Right atrium auricular region (tissue), 2 donors: ENCODE measurements around the gene KCP. TPM values are rescaled to one million over a fixed set of nuclear protein-coding genes. Genes with fewer than 3 reads are reported as not detected.

Experiments
- DNase-seq: peaks from one replicate; pipeline ENCODE4 v3.0.0-alpha.2; 2019; ENCODE audit warnings: low spot score
- H3K27ac ChIP-seq, 2 donors: fragments of 200-600 bp; sonication (generic); 1 replicate in 1 of 2; 2 replicates in 1 of 2; pipeline ENCODE4 v1.5.1; 2016 to 2019
- H3K27me3 ChIP-seq, 2 donors: fragments of 200-600 bp; sonication (generic); one replicate each; pipeline versions ENCODE4 v1.5.1 to v1.6.0; 2017 to 2019
- H3K36me3 ChIP-seq: fragments of 200-600 bp; sonication (generic); one replicate; pipeline ENCODE4 v1.5.1; 2016
- H3K4me1 ChIP-seq, 2 donors: fragments of 200-600 bp; sonication (generic); one replicate each; pipeline versions ENCODE4 v1.5.1 to v1.6.0; 2017 to 2019
- H3K4me3 ChIP-seq, 2 donors: fragments of 200-600 bp; sonication (generic); 1 replicate in 1 of 2; 2 replicates in 1 of 2; pipeline ENCODE4 v1.5.1; 2017 to 2019; ENCODE audit warnings: mild to moderate bottlenecking in 1 of 2, moderate library complexity in 1 of 2
- H3K9me3 ChIP-seq, 2 donors: fragments of 200-600 bp; sonication (generic); one replicate each; pipeline ENCODE4 v1.5.1; 2019
- CTCF ChIP-seq, 2 donors: fragments of 200-600 bp; sonication (generic); IDR thresholded peaks; one replicate each; pipeline ENCODE4 v1.5.1; 2019; ENCODE audit warnings: antibody characterized with exemption in 2 of 2
- total RNA-seq, 2 donors: library from RNA; depleted of rRNA; stranded (reverse); fragments of >200 nt; gene quantifications; one replicate each; pipeline ENCODE4 v1.1.0, GENCODE V29; 2016

Gene KCP
- total RNA-seq, 2 donors from 2014 or later: not detected

GRCh38 chr7:128852537-128853254 lies 57.8 kb downstream of the KCP start:
- no peak overlapping the region for H3K27ac ChIP-seq
- H3K4me3 ChIP-seq: no peak overlapping the region
- no peaks in the 10 kb centered on the region for H3K27me3 ChIP-seq
- H3K36me3 ChIP-seq: peaks cover 96% of the 10 kb centered on the region
- no peaks in the 10 kb centered on the region for H3K4me1 ChIP-seq
- no peaks in the 10 kb centered on the region for H3K9me3 ChIP-seq
- DNase-seq: no peak
- no peak for TF ChIP-seq CTCF (IDR thresholded peaks at IDR 0.05)

GRCh38 chr7:128849804-128850490 lies 60.6 kb downstream of the KCP start:
- no peaks in the 10 kb centered on the region for H3K27me3 ChIP-seq
- DNase-seq: no peak
- no peak overlapping the region for H3K4me3 ChIP-seq
- no peak overlapping the region for H3K27ac ChIP-seq
- H3K36me3 ChIP-seq: peaks cover 99% of the 10 kb centered on the region
- H3K4me1 ChIP-seq: no peaks in the 10 kb centered on the region
- no peaks in the 10 kb centered on the region for H3K9me3 ChIP-seq
- no peak for TF ChIP-seq CTCF (IDR thresholded peaks at IDR 0.05)

GRCh38 chr7:128849156-128849515 lies 61.4 kb downstream of the KCP start:
- Histone ChIP-seq H3K4me3 (no peak overlapping the region), H3K36me3 (peaks cover 99% of the 10 kb centered on the region), H3K9me3 (no peaks in the 10 kb centered on the region), H3K27me3 (no peaks in the 10 kb centered on the region), H3K4me1 (no peaks in the 10 kb centered on the region), H3K27ac (no peak overlapping the region)
- TF ChIP-seq CTCF (IDR thresholded peaks at IDR 0.05): no peak
- no peak for DNase-seq

DNA sequence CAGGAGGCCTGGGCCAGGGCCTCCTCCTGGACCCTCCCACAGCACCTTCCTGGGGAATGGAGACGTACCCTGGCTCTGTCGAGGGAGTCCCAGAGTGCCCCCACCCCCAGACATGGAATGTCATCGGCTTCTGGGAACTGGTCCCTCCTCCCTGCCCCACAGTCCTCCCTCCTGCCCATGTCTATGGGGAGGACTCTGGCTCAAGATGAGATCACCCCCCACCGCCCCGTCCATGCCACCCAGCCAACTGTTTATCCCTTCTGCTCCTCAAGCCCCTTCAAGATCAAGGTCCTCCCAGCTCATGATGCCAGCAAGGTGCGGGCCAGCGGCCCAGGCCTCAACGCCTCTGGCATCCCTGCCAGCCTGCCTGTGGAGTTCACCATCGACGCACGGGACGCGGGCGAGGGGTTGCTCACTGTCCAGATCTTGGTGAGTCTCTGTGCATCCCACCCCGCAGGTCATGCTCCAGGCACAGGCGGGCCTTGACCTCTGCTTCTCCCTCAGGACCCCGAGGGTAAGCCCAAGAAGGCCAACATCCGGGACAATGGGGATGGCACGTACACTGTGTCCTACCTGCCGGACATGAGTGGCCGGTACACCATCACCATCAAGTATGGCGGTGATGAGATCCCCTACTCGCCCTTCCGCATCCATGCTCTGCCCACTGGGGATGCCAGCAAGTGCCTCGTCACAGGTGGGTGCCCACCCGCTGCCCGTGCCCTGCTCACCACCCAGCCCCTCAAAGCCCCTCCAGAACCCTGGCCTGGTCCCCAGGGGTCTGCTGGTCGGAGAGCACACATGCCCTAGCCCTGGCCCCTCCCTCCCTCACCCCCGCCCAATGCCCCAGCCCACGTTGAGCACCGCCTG lies 62.0 kb downstream of the KCP start:
- no peak for TF ChIP-seq CTCF (IDR thresholded peaks at IDR 0.05)
- no peak for DNase-seq
- Histone ChIP-seq H3K27me3 (no peaks in the 10 kb centered on the region), H3K4me1 (no peaks in the 10 kb centered on the region), H3K36me3 (peaks cover 99% of the 10 kb centered on the region), H3K9me3 (no peaks in the 10 kb centered on the region), H3K27ac (no peak overlapping the region), H3K4me3 (no peak overlapping the region)

DNA sequence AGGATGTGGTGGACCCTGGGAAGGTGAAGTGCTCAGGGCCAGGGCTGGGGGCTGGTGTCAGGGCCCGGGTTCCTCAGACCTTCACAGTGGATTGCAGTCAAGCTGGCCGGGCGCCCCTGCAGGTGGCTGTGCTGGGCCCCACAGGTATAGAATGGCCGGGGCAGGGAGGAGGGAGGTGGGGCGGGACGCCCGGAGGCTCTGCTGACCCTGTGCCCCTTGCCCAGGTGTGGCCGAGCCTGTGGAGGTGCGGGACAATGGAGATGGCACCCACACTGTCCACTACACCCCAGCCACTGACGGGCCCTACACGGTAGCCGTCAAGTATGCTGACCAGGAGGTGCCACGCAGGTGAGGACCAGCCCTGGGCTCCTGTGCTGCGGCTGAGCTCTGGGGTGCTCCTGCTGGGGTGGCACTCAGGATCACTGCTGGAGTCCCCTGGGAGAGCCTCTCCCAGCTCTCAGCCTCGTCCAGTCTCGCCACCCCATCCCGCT lies 62.7 kb downstream of the KCP start:
- TF ChIP-seq CTCF (IDR thresholded peaks at IDR 0.05): no peak
- H3K4me3 ChIP-seq: no peak overlapping the region
- H3K9me3 ChIP-seq: no peaks in the 10 kb centered on the region
- H3K27me3 ChIP-seq: no peaks in the 10 kb centered on the region
- no peaks in the 10 kb centered on the region for H3K4me1 ChIP-seq
- no peak for DNase-seq
- H3K36me3 ChIP-seq: peaks cover 99% of the 10 kb centered on the region
- H3K27ac ChIP-seq: no peak overlapping the region
